Naive thymus-derived CD8-positive, alpha-beta T cell (primary cell): ENCODE measurements around the gene PIGN. TPM values are rescaled to one million over a fixed set of nuclear protein-coding genes. Genes with fewer than 3 reads are reported as not detected.
A peak's percentile ranks its signal among the peaks of the same experiment; 100 is the strongest.
"Not testable (repeated sequence)": the region's sequence is repeated elsewhere in the genome, so short reads cannot be mapped to it uniquely, and the experiment has no call there.

Experiments
- ATAC-seq, 2 donors: fragments of 150-1000 bp; cut with Tn5 transposase in 1 of 2; sonication (Bioruptor Pico), chemical (Tn5 transposase) in 1 of 2; 1 replicate in 1 of 2; 2 replicates in 1 of 2; pipeline ENCODE4 v1.10.0; 2021; ENCODE audit warnings: mild to moderate bottlenecking in 2 of 2, moderate library complexity in 2 of 2
- POLR2A ChIA-PET: fragments of 350-600 bp; sonication (Branson Sonifier 250); formaldehyde crosslinking; loops from one replicate; lab custom pipeline; 2021; ENCODE audit warnings: antibody characterized with exemption; lab: Charles Lee
- DNase-seq, 10 donors: peaks; one replicate each; pipeline versions ENCODE4 v3.0.0 to v3.0.0-alpha.2; 2020 to 2022
- H3K27ac Mint-ChIP-seq, 10 donors: one replicate each; pipeline ENCODE4 v1.8.0; 2020 to 2022; ENCODE audit warnings: mild to moderate bottlenecking in 10 of 10, mixed read lengths in 10 of 10, moderate library complexity in 4 of 10, inconsistent platforms in 1 of 10
- H3K27me3 Mint-ChIP-seq, 5 donors: one replicate each; pipeline ENCODE4 v1.8.0; 2021 to 2022; ENCODE audit warnings: mixed read lengths in 5 of 5
- H3K36me3 Mint-ChIP-seq, 3 donors: one replicate each; pipeline ENCODE4 v1.8.0; 2020 to 2022; ENCODE audit warnings: mixed read lengths in 3 of 3, mild to moderate bottlenecking in 2 of 3, inconsistent platforms in 1 of 3
- H3K4me1 Mint-ChIP-seq, 4 donors: one replicate each; pipeline ENCODE4 v1.8.0; 2021 to 2022; ENCODE audit warnings: mixed read lengths in 4 of 4
- H3K4me3 Mint-ChIP-seq, 10 donors: one replicate each; pipeline ENCODE4 v1.8.0; 2020 to 2022; ENCODE audit warnings: mild to moderate bottlenecking in 10 of 10, mixed read lengths in 10 of 10, moderate library complexity in 6 of 10, inconsistent platforms in 1 of 10
- H3K9me3 Mint-ChIP-seq, 9 donors: one replicate each; pipeline ENCODE4 v1.8.0; 2020 to 2022; ENCODE audit warnings: mixed read lengths in 9 of 9, mild to moderate bottlenecking in 3 of 9, inconsistent platforms in 1 of 9, moderate library complexity in 1 of 9
- polyA plus RNA-seq, 3 donors: library from polyadenylated mRNA; unstranded; fragments of 300-500 nt; fragmentation: Illumina TruSeq; gene quantifications; one replicate each; pipeline ENCODE4 v1.2.3, GENCODE V29; 2021
- total RNA-seq, 8 experiments: library from RNA in 2 of 8; stranded (reverse) in 2 of 8; gene quantifications; one replicate each; pipeline ENCODE4 v1.2.3 and lab custom pipeline; 2021 to 2026

PIGN gene
- total and polyA plus RNA-seq, 5 experiments from 2014 or later: 10.9 to 28.5 (median 13.4) TPM

GRCh38 chr18:62037012-62037742, 149.7 kb downstream of the PIGN start:
- no peak for ATAC-seq
- POLR2A ChIA-PET: no interaction called here
- Mint-ChIP-seq H3K9me3 (no peaks in the 10 kb centered on the region), H3K27ac (no peak overlapping the region), H3K4me1 (peaks cover 5 to 32% (median 19%) of the 10 kb centered on the region in 4 donors), H3K27me3 (peaks cover 0 to 2% (median 0%) of the 10 kb centered on the region in 5 donors), H3K4me3 (no peak overlapping the region), H3K36me3 (peaks cover 0 to 5% (median 4%) of the 10 kb centered on the region in 3 donors)
- DNase-seq: no peak

GRCh38 chr18:62034286-62034685, 152.6 kb downstream of the PIGN start:
- H3K4me1 Mint-ChIP-seq: peaks cover 6 to 38% (median 19%) of the 10 kb centered on the region in 4 donors

GRCh38 chr18:62033756-62034155, 153.1 kb downstream of the PIGN start:
- Mint-ChIP-seq H3K4me3 (peak overlapping the region in 1 of 10 donors; percentile 36), H3K4me1 (peaks cover 8 to 38% (median 19%) of the 10 kb centered on the region in 4 donors), H3K27me3 (peaks cover 0 to 2% (median 0%) of the 10 kb centered on the region in 5 donors), H3K9me3 (peaks cover 0 to 2% (median 0%) of the 10 kb centered on the region in 9 donors), H3K27ac (peak overlapping the region in 1 of 10 donors; percentile 3), H3K36me3 (peaks cover 0 to 4% (median 0%) of the 10 kb centered on the region in 3 donors)
- no peak for ATAC-seq
- no peak for DNase-seq
- POLR2A ChIA-PET: no interaction called here

More at GRCh38 chr18:62034286-62034685, 152.6 kb downstream of the PIGN start:
- H3K27me3 Mint-ChIP-seq, H3K36me3 Mint-ChIP-seq, H3K4me3 Mint-ChIP-seq, ATAC-seq, H3K9me3 Mint-ChIP-seq, POLR2A ChIA-PET: not testable (repeated sequence)
- peak in 1 of 10 donors; percentile 1 for DNase-seq
- peak overlapping the region in 1 of 10 donors; percentile 33 for H3K27ac Mint-ChIP-seq

GRCh38 chr18:62033207-62033606, 153.6 kb downstream of the PIGN start:
- peak; percentile 66 to 84 for ATAC-seq
- Mint-ChIP-seq H3K9me3 (peaks cover 0 to 2% (median 0%) of the 10 kb centered on the region in 9 donors), H3K27ac (peak overlapping the region in 1 of 10 donors; percentile 51), H3K36me3 (peaks cover 0 to 4% (median 0%) of the 10 kb centered on the region in 3 donors), H3K4me3 (peak overlapping the region in 3 of 10 donors; percentile 17 to 36 (median 34)), H3K27me3 (peaks cover 0 to 2% (median 0%) of the 10 kb centered on the region in 5 donors), H3K4me1 (peaks cover 8 to 38% (median 19%) of the 10 kb centered on the region in 4 donors)
- DNase-seq: peak in 2 of 10 donors; percentile 43 to 45
- POLR2A ChIA-PET: no interaction called here

GRCh38 chr18:62030091-62030985, 156.5 kb downstream of the PIGN start:
- Mint-ChIP-seq H3K36me3 (peaks cover 0 to 4% (median 0%) of the 10 kb centered on the region in 3 donors), H3K9me3 (peaks cover 0 to 2% (median 0%) of the 10 kb centered on the region in 9 donors), H3K27ac (no peak overlapping the region), H3K4me3 (no peak overlapping the region), H3K27me3 (peaks cover 0 to 9% (median 3%) of the 10 kb centered on the region in 5 donors), H3K4me1 (peaks cover 8 to 32% (median 19%) of the 10 kb centered on the region in 4 donors)
- DNase-seq (no peak), ATAC-seq (no peak)
- POLR2A ChIA-PET: no interaction called here

GRCh38 chr18:62028715-62029114, 158.1 kb downstream of the PIGN start:
- Mint-ChIP-seq H3K27me3 (peaks cover 0 to 9% (median 3%) of the 10 kb centered on the region in 5 donors), H3K9me3 (peaks cover 0 to 2% (median 0%) of the 10 kb centered on the region in 9 donors)

GRCh38 chr18:62027914-62028520, 158.8 kb downstream of the PIGN start:
- POLR2A ChIA-PET: no interaction called here
- H3K4me3 Mint-ChIP-seq: no peak overlapping the region
- no peak for DNase-seq
- H3K4me1 Mint-ChIP-seq: peaks cover 4 to 11% (median 4%) of the 10 kb centered on the region in 4 donors
- H3K36me3 Mint-ChIP-seq: peaks cover 0 to 4% (median 0%) of the 10 kb centered on the region in 3 donors
- no peak for ATAC-seq
- peaks cover 0 to 2% (median 0%) of the 10 kb centered on the region in 9 donors for H3K9me3 Mint-ChIP-seq
- peaks cover 0 to 9% (median 3%) of the 10 kb centered on the region in 5 donors for H3K27me3 Mint-ChIP-seq
- H3K27ac Mint-ChIP-seq: no peak overlapping the region

More at GRCh38 chr18:62028715-62029114, 158.1 kb downstream of the PIGN start:
- H3K36me3 Mint-ChIP-seq: peaks cover 0 to 4% (median 0%) of the 10 kb centered on the region in 3 donors
- H3K27ac Mint-ChIP-seq: no peak overlapping the region
- no peak for DNase-seq
- no peak overlapping the region for H3K4me3 Mint-ChIP-seq
- POLR2A ChIA-PET: no interaction called here
- no peak for ATAC-seq
- peaks cover 9 to 18% (median 11%) of the 10 kb centered on the region in 4 donors for H3K4me1 Mint-ChIP-seq

- Mint-ChIP-seq H3K4me3 (no peak overlapping the region), H3K4me1 (peaks cover 0 to 6% (median 1%) of the 10 kb centered on the region in 4 donors), H3K9me3 (peaks cover 0 to 1% (median 0%) of the 10 kb centered on the region in 9 donors), H3K27me3 (peaks cover 0 to 9% (median 3%) of the 10 kb centered on the region in 5 donors), H3K27ac (no peak overlapping the region), H3K36me3 (no peaks in the 10 kb centered on the region)
- no peak for ATAC-seq
- DNase-seq: no peak
- POLR2A ChIA-PET: no interaction called here
Measured at GRCh38 chr18:62026586-62026985, 160.3 kb downstream of the PIGN start.

- Mint-ChIP-seq H3K27me3 (peaks cover 0 to 9% (median 3%) of the 10 kb centered on the region in 5 donors), H3K4me3 (no peak overlapping the region), H3K27ac (no peak overlapping the region), H3K9me3 (peaks cover 0 to 3% (median 0%) of the 10 kb centered on the region in 9 donors), H3K4me1 (peaks cover 0 to 3% (median 1%) of the 10 kb centered on the region in 4 donors), H3K36me3 (no peaks in the 10 kb centered on the region)
- no peak for ATAC-seq
- POLR2A ChIA-PET: no interaction called here
- DNase-seq: no peak
Measured at GRCh38 chr18:62024983-62025382, 161.9 kb downstream of the PIGN start.

- no peaks in the 10 kb centered on the region for H3K36me3 Mint-ChIP-seq
- H3K27ac Mint-ChIP-seq: no peak overlapping the region
- peaks cover 0 to 6% (median 0%) of the 10 kb centered on the region in 9 donors for H3K9me3 Mint-ChIP-seq
- POLR2A ChIA-PET: no interaction called here
- peaks cover 0 to 9% (median 3%) of the 10 kb centered on the region in 5 donors for H3K27me3 Mint-ChIP-seq
- DNase-seq (no peak), ATAC-seq (no peak)
- H3K4me1 Mint-ChIP-seq: peaks cover 0 to 2% (median 0%) of the 10 kb centered on the region in 4 donors
- no peak overlapping the region for H3K4me3 Mint-ChIP-seq
Measured at GRCh38 chr18:62023536-62023935, 163.3 kb downstream of the PIGN start.

- POLR2A ChIA-PET: no interaction called here
- Mint-ChIP-seq H3K36me3 (no peaks in the 10 kb centered on the region), H3K9me3 (peaks cover 0 to 6% (median 0%) of the 10 kb centered on the region in 9 donors), H3K4me1 (no peaks in the 10 kb centered on the region), H3K27ac (no peak overlapping the region), H3K27me3 (peaks cover 0 to 3% (median 0%) of the 10 kb centered on the region in 5 donors), H3K4me3 (no peak overlapping the region)
- DNase-seq (no peak), ATAC-seq (no peak)
Measured at GRCh38 chr18:62018759-62019041, 168.2 kb downstream of the PIGN start.

- H3K27me3 Mint-ChIP-seq: peaks cover 0 to 3% (median 0%) of the 10 kb centered on the region in 5 donors
- no peaks in the 10 kb centered on the region for H3K36me3 Mint-ChIP-seq
- POLR2A ChIA-PET: no interaction called here
- no peaks in the 10 kb centered on the region for H3K4me1 Mint-ChIP-seq
- DNase-seq: no peak
- no peak for ATAC-seq
- H3K9me3 Mint-ChIP-seq: peaks cover 0 to 6% (median 0%) of the 10 kb centered on the region in 9 donors
- H3K4me3 Mint-ChIP-seq: no peak overlapping the region
- H3K27ac Mint-ChIP-seq: no peak overlapping the region
Measured at GRCh38 chr18:62018034-62018758, 168.7 kb downstream of the PIGN start.
